Measurements from ENCODE around the gene CRB3. TPM values are rescaled to one million over a fixed set of nuclear protein-coding genes. Genes with fewer than 3 reads are reported as not detected.

The CRB3 gene
- total and polyA plus RNA-seq, 2 of the 8 experiments (the other 6 are each of a cell fraction or from before 2014, with no cell fraction given) = 21.1 to 24.6 TPM

DNA sequence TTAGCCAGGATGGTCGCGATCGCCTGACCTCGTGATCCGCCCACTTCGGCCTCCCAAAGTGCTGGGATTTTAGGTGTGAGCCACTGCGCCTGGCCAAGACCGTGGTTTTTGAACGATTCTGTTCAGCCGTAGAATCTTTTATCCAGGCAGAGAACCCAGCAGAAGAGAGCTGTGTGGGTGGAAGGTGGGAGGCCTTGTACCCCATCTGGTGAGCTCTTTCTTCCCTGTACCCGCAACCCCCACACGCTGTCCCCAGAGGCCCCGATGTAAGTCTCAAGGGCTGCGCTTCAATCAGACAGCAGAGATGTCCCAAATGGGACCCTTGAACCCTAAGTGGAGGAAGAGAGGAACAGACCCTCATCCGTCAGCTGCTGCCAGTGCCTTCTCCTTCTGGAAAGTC is 8.1 kb upstream of the CRB3 start:
- H4K5ac ChIP-seq (ENCODE audit: insufficient read length, low read depth, low read length) = no peak overlapping the region
- H2AK5ac ChIP-seq (ENCODE audit: low read depth, low read length) = no peak overlapping the region
- POLR2A ChIA-PET (ENCODE audit: partially characterized antibody) = interaction anchor here (0.7 kb wide), 2 partner anchors 16 kb away, joined by 3 read pairs; no protein-coding TSS in a partner anchor
- TF ChIP-seq TBP (IDR thresholded peaks at IDR 0.05; ENCODE audit: low read depth, low read length) (no peak), NANOG (IDR thresholded peaks at IDR 0.05; ENCODE audit: insufficient read depth, low read depth, low read length, poor library complexity, severe bottlenecking) (no peak), CEBPB (IDR thresholded peaks at IDR 0.05; ENCODE audit: low read depth, low read length) (no peak), SUZ12 (IDR thresholded peaks at IDR 0.05; ENCODE audit: low read length) (no peak), GTF2F1 (IDR thresholded peaks at IDR 0.05; ENCODE audit: borderline replicate concordance, low read depth, low read length) (no peak), EZH2 (IDR thresholded peaks at IDR 0.05; ENCODE audit: low read depth, low read length, severe bottlenecking) (no peak), CHD2 (IDR thresholded peaks at IDR 0.05; ENCODE audit: low read length) (no peak), SP2 (IDR thresholded peaks at IDR 0.05; ENCODE audit: low read length) (no peak), RNF2 (IDR thresholded peaks at IDR 0.05; ENCODE audit: borderline replicate concordance, low read depth, low read length, missing control alignments, poor library complexity, severe bottlenecking) (no peak), MAX (IDR thresholded peaks at IDR 0.05) (no peak)
- CTCF ChIA-PET (ENCODE audit: partially characterized antibody) = interaction anchor here (0.6 kb wide), 1 partner anchor 178 kb away, joined by 3 read pairs; no protein-coding TSS in a partner anchor
- DNase-seq (ENCODE audit: low read depth in 1 of 2, low spot score in 2 of 2) (no peak), FAIRE-seq (no peak)
- peaks cover 0 to 8% of the 10 kb centered on the region in 2 experiments; a peak in 1 of 4 replicates for H3K9me3 ChIP-seq (ENCODE audit: insufficient read depth in 2 of 2, low read depth in 1 of 2, low read length in 1 of 2)
- no peak overlapping the region for H3K4ac ChIP-seq (replicated peaks; ENCODE audit: insufficient read length, low read depth, low read length)
- H3K79me2 ChIP-seq (ENCODE audit: control insufficient read depth in 1 of 2, insufficient read depth in 2 of 2, low read length in 2 of 2) = no peaks in the 10 kb centered on the region
- no peak overlapping the region for H2BK20ac ChIP-seq (ENCODE audit: low read length)
- H3K23me2 ChIP-seq (ENCODE audit: low read depth, low read length) = peaks cover 7% of the 10 kb centered on the region
- 94% methylated on average over 15 of the region's 15 CpGs; no CpG with 5 or more reads in 1 of the 2 experiments for WGBS, 2 experiments (ENCODE audit: extremely low coverage in 1 of 2, insufficient coverage in 1 of 2, insufficient read length in 1 of 2, insufficient replicate concordance in 2 of 2, low coverage in 1 of 2, low lambda C conversion rate in 2 of 2, missing lambda C conversion rate in 1 of 2)
- H3K4me3 ChIP-seq (ENCODE audit: extremely low read depth in 1 of 4, insufficient read depth in 2 of 4, low read depth in 3 of 4, low read length in 4 of 4) = no peak overlapping the region
- no peak overlapping the region for H2BK12ac ChIP-seq (ENCODE audit: low read depth, low read length)
- no peaks in the 10 kb centered on the region for H3K79me1 ChIP-seq (ENCODE audit: low read depth, low read length)
- H4K8ac ChIP-seq (ENCODE audit: extremely low read depth, insufficient read depth, low read length) = no peak overlapping the region
- H3K4me1 ChIP-seq (replicated peaks in 1 of 4; ENCODE audit: control insufficient read depth in 3 of 4, insufficient read depth in 4 of 4, low read length in 3 of 4) = peaks cover 0 to 9% (median 0%) of the 10 kb centered on the region in 4 experiments; a peak in 5 of 7 replicates
- no peaks in the 10 kb centered on the region for H3K27me3 ChIP-seq (replicated peaks in 1 of 4; ENCODE audit: control insufficient read depth in 3 of 4, extremely low read depth in 1 of 4, insufficient read depth in 3 of 4, low read length in 3 of 4)
- H3K4me2 ChIP-seq (ENCODE audit: insufficient read depth in 1 of 2, low read depth in 2 of 2, low read length in 2 of 2) = no peak overlapping the region
- H4K91ac ChIP-seq (replicated peaks; ENCODE audit: insufficient read length, low read length) = no peak overlapping the region
- H3K18ac ChIP-seq (ENCODE audit: extremely low read depth, low read length) = no peak overlapping the region
- no peak overlapping the region for H3K14ac ChIP-seq (ENCODE audit: insufficient read length)
- no peak overlapping the region for H3K23ac ChIP-seq (ENCODE audit: insufficient read length)
- H3K27ac ChIP-seq (ENCODE audit: low read depth, low read length) = no peak overlapping the region
- H2BK15ac ChIP-seq (ENCODE audit: low read length) = no peak overlapping the region
- no peak overlapping the region for H2BK120ac ChIP-seq (replicated peaks; ENCODE audit: low read depth, low read length)
- peaks cover 5 to 30% (median 10%) of the 10 kb centered on the region in 4 experiments; a peak in 7 of 8 replicates for H3K36me3 ChIP-seq (ENCODE audit: control insufficient read depth in 2 of 4, insufficient read depth in 4 of 4, low read length in 3 of 4)
- no peak overlapping the region for H2AFZ ChIP-seq (ENCODE audit: low read length)
- H3K9ac ChIP-seq (replicated peaks in 1 of 4; ENCODE audit: extremely low read depth in 1 of 4, low read depth in 3 of 4, low read length in 3 of 4) = no peak overlapping the region
- no peak overlapping the region for H2BK5ac ChIP-seq (ENCODE audit: low read depth, low read length)
- H4K20me1 ChIP-seq (replicated peaks in 1 of 2; ENCODE audit: control insufficient read depth in 1 of 2, insufficient read depth in 2 of 2, low read length in 2 of 2) = no peaks in the 10 kb centered on the region
- H3K56ac ChIP-seq (replicated peaks; ENCODE audit: insufficient read length, low read depth, low read length) = no peak overlapping the region

Measured in H1 (cell line).